T-helper 22 cell (primary cell): ENCODE results near the gene KIAA1671.

Source experiments
- DNase-seq: peaks from one replicate; pipeline ENCODE4 v3.0.0-alpha.2; 2020; ENCODE audit warnings: low read depth

KIAA1671 gene

GRCh38 chr22:25068707-25069106, 116.2 kb downstream of the KIAA1671 start:
- DNase-seq = no peak

- no peak for DNase-seq
Measured at GRCh38 chr22:25069426-25069757, 116.9 kb downstream of the KIAA1671 start.

- no peak for DNase-seq
Measured at GRCh38 chr22:25069758-25070481, 117.4 kb downstream of the KIAA1671 start.

- no peak for DNase-seq
Measured at GRCh38 chr22:25070956-25071355, 118.4 kb downstream of the KIAA1671 start.

- no peak for DNase-seq
Measured at GRCh38 chr22:25071720-25072119, 119.2 kb downstream of the KIAA1671 start.

GRCh38 chr22:25072406-25072805, 119.9 kb downstream of the KIAA1671 start:
- no peak for DNase-seq

GRCh38 chr22:25076336-25076735, 123.8 kb downstream of the KIAA1671 start:
- no peak for DNase-seq

GRCh38 chr22:25077056-25077455, 124.5 kb downstream of the KIAA1671 start:
- no peak for DNase-seq

GRCh38 chr22:25077964-25078363, 125.4 kb downstream of the KIAA1671 start:
- no peak for DNase-seq

- no peak for DNase-seq
Measured at GRCh38 chr22:25078591-25078990, 126.1 kb downstream of the KIAA1671 start.

- DNase-seq = no peak
Measured at GRCh38 chr22:25080855-25081254, 128.3 kb downstream of the KIAA1671 start.

GRCh38 chr22:25081409-25081824, 128.9 kb downstream of the KIAA1671 start:
- no peak for DNase-seq

- no peak for DNase-seq
Measured at GRCh38 chr22:25082096-25082495, 129.6 kb downstream of the KIAA1671 start.

GRCh38 chr22:25083056-25083806, 130.7 kb downstream of the KIAA1671 start:
- no peak for DNase-seq

- DNase-seq = no peak
Measured at GRCh38 chr22:25083807-25084200, 131.3 kb downstream of the KIAA1671 start.

- DNase-seq = no peak
Measured at GRCh38 chr22:25084405-25085107, 132.0 kb downstream of the KIAA1671 start.

GRCh38 chr22:25085156-25085555, 132.6 kb downstream of the KIAA1671 start:
- no peak for DNase-seq

GRCh38 chr22:25085930-25086901, 133.7 kb downstream of the KIAA1671 start:
- no peak for DNase-seq

- no peak for DNase-seq
Measured at GRCh38 chr22:25086902-25087282, 134.4 kb downstream of the KIAA1671 start.

GRCh38 chr22:25090225-25090890, 137.8 kb downstream of the KIAA1671 start:
- DNase-seq = no peak

- no peak for DNase-seq
Measured at GRCh38 chr22:25091458-25091857, 138.9 kb downstream of the KIAA1671 start.
